Ovary (tissue), 10 donors: ENCODE results near the gene ANAPC5. TPM values are rescaled to one million over a fixed set of nuclear protein-coding genes. Genes with fewer than 3 reads are reported as not detected.

Experiments
- DNase-seq, 5 donors: peaks; one replicate each; pipeline ENCODE4 v3.0.0-alpha.2; 2019 to 2020
- H3K27ac ChIP-seq, 2 donors: fragments of 200-600 bp; one replicate each; pipeline versions ENCODE4 v1.5.1 to v1.8.0; 2019 to 2022
- H3K27me3 ChIP-seq: fragments of 200-600 bp; one replicate; pipeline ENCODE4 v1.8.0; 2022
- H3K36me3 ChIP-seq: fragments of 200-600 bp; sonication (generic); one replicate; pipeline ENCODE4 v1.5.1; 2019
- H3K4me1 ChIP-seq: one replicate; pipeline ENCODE4 v1.8.1; 2013; ENCODE audit warnings: mild to moderate bottlenecking, moderate library complexity; ENCODE audit not compliant: insufficient read depth
- H3K4me3 ChIP-seq: fragments of 200-600 bp; sonication (generic); one replicate; pipeline ENCODE4 v1.5.1; 2017
- H3K9me3 ChIP-seq, 2 donors: fragments of 200-600 bp in 1 of 2; sonication (generic) in 1 of 2; one replicate each; pipeline versions ENCODE4 v1.5.1 to v1.8.1; 2013 to 2019; ENCODE audit warnings: mild to moderate bottlenecking in 1 of 2, moderate library complexity in 1 of 2
- CTCF ChIP-seq, 3 donors: fragments of 450-650 bp in 2 of 3; fragments of 200-600 bp in 1 of 3; IDR thresholded peaks; one replicate each; pipeline versions ENCODE4 v1.5.1 to v1.8.0; 2016 to 2022; ENCODE audit warnings: antibody characterized with exemption in 3 of 3, mild to moderate bottlenecking in 1 of 3
- EP300 ChIP-seq: sonication (generic); formaldehyde crosslinking; IDR thresholded peaks from one replicate; pipeline ENCODE4 v1.6.1; 2017; ENCODE audit warnings: antibody characterized with exemption
- POLR2A ChIP-seq: fragments of 450-650 bp; IDR thresholded peaks from one replicate; pipeline ENCODE4 v1.6.1; 2017; ENCODE audit warnings: antibody characterized with exemption, mild to moderate bottlenecking, moderate library complexity
- WGBS, 3 donors: extraction: QIAGEN DNeasy Blood & Tissue Kit in 1 of 3; methylation state at CpG; one replicate each; pipeline versions ENCODE4 v1.1.5 to v1.1.7; 2013 to 2017; 5-methylcytosine and 5-hydroxymethylcytosine counted together
- intact Hi-C, 4 donors: fragments of 100-400 bp; cut with DNase I; formaldehyde crosslinking; loops; one replicate each; pipeline versions ENCODE4 v1.11.0 to v1.15.1; 2022 to 2023
- long read RNA-seq, 3 donors: library from polyadenylated mRNA in 2 of 3; unstranded in 2 of 3; transcript quantifications; one replicate each; pipeline ENCODE4 v2.0.0 and lab custom pipeline, GENCODE V29; 2021 to 2026
- polyA plus RNA-seq, 2 donors: library from polyadenylated mRNA; stranded (reverse); fragments of 200-250 nt in 1 of 2; fragments of 350-450 nt in 1 of 2; fragmentation: Illumina TruSeq in 1 of 2; extraction: RNeasy Lipid Tissue Mini Kit (QIAGEN cat#74804) in 1 of 2; gene quantifications; one replicate each; pipeline ENCODE4 v1.2.3, GENCODE V29; 2013 to 2014
- total RNA-seq, 7 donors: library from RNA; depleted of rRNA in 2 of 7; stranded (reverse); fragments of >200 nt in 2 of 7; fragmentation: NEBNext Ultra II Directional in 3 of 7; extraction: Animal tissue kit (Norgen Biotek cat#: 25700) in 3 of 7; gene quantifications; one replicate each; pipeline versions ENCODE4 v1.1.0 to v1.2.4, GENCODE V29; 2016 to 2023
- donor health status: DM: no; HTN: no; CAD: no; lungs with moderate emphysema.
- donor health status: DM: no; HTN: no; CAD: no.
- donor health status: Bipolar disorder and iron deficiency.
- donor health status: DM: yes; HTN: yes; CAD: no.
- donor health status: DM: no; HTN: no; CAD: no.
- donor health status: DM: yes; HTN: yes; CAD: no.

ANAPC5 gene
- 10 to 100 TPM; 58.1 to 91.4 (median 71.6) TPM for total RNA-seq
- 100 to 1,000 TPM in 1 of 2 donors, 10 to 100 TPM in 1; 83.1 to 149 TPM for polyA plus RNA-seq
- long read RNA-seq, donor 1, transcript ANAPC5-201 (17 exons, 2,513 nt) = major isoform, 150 of 389 reads
- long read RNA-seq, donor 1, transcript ANAPC5-218 (17 exons, 2,400 nt) = minor isoform, 132 of 389 reads
- long read RNA-seq, donor 1, partial matches to known transcripts = 60 of 389 reads
- long read RNA-seq, donor 1, other reads (novel, unspliced or antisense) = 43 of 389 reads
- long read RNA-seq, donor 2, transcript ANAPC5-218 (17 exons, 2,400 nt) = minor isoform, 7 of 100 reads
- long read RNA-seq, donor 2, transcript ANAPC5-201 (17 exons, 2,513 nt) = minor isoform, 15 of 100 reads
- long read RNA-seq, donor 2, transcript ANAPC5-208 (9 exons, 2,077 nt) = major isoform, 16 of 100 reads
- long read RNA-seq, donor 2, partial matches to known transcripts = 58 of 100 reads
- long read RNA-seq, donor 2, other reads (novel, unspliced or antisense) = 0 of 100 reads
- long read RNA-seq, donor 3, transcript ANAPC5-218 (17 exons, 2,400 nt) = minor isoform, 38 of 120 reads
- long read RNA-seq, donor 3, transcript ANAPC5-201 (17 exons, 2,513 nt) = major isoform, 54 of 120 reads
- long read RNA-seq, donor 3, partial matches to known transcripts = 6 of 120 reads
- long read RNA-seq, donor 3, other reads (novel, unspliced or antisense) = 21 of 120 reads

DNA sequence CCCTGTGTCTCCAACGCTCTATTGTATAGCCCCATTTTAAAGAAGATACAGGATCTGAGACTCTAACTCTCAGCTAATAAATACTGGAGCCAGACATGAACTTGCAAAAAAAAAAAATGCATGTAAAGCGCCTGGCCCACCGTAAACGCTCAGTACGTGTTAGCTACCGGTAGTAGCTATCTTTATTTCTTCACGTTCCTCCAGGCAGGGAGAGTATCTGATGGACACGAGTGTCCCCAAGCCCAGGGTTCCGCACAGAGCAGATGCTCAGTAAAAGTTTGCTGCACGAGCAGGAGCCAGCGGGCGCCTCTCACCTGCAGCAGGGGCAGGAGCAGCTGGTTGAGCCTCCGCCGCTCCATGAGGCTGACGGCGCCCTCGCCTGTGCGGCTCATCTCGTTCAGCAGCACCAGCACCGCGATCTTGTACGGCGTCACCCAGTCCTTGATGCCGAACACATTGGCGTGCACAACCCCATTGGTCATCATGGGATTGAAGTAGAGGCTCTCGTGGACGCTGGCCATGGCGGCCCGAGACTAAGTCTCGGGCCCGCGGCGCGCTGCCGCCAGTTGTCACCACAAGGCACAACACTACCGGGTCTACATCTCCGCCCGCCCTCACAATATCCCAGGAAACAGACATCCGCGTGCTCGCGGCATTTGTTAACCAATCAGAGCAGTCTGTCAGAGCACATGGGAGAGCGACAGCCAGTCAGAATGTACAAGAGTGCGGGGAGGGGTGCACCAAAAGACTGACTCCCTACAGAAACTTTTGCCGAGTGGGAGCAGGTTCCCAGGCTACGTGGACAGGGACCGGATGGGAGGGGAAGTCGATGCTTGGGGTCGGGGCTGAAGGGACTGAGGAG is at the start of gene ANAPC5:
Gene ANAPC5, minus strand, starts transcription at position 592 of the 862 bp plus-strand sequence. Its CDS starts 71 bp downstream, at position 521.
- TF ChIP-seq CTCF (IDR thresholded peaks at IDR 0.05) (peak in 2 of 3 donors; percentile 7 to 10), EP300 (no peak), POLR2A (peak; percentile 19)
- H3K4me3 ChIP-seq = peak within 1 kb of the TSS; percentile 91
- no peaks in the 10 kb centered on the region for H3K36me3 ChIP-seq
- no peaks in the 10 kb centered on the region for H3K9me3 ChIP-seq
- intact Hi-C loops = no loop called here
- DNase-seq = peak; percentile 86 to 92 (median 90)
- peaks cover 6% of the 10 kb centered on the region for H3K4me1 ChIP-seq
- 0% methylated on average over 48 to 49 of the region's 49 CpGs for WGBS, 3 donors
- peak within 1 kb of the TSS in 1 of 2 donors; percentile 26 for H3K27ac ChIP-seq
- no peaks in the 10 kb centered on the region for H3K27me3 ChIP-seq

DNA sequence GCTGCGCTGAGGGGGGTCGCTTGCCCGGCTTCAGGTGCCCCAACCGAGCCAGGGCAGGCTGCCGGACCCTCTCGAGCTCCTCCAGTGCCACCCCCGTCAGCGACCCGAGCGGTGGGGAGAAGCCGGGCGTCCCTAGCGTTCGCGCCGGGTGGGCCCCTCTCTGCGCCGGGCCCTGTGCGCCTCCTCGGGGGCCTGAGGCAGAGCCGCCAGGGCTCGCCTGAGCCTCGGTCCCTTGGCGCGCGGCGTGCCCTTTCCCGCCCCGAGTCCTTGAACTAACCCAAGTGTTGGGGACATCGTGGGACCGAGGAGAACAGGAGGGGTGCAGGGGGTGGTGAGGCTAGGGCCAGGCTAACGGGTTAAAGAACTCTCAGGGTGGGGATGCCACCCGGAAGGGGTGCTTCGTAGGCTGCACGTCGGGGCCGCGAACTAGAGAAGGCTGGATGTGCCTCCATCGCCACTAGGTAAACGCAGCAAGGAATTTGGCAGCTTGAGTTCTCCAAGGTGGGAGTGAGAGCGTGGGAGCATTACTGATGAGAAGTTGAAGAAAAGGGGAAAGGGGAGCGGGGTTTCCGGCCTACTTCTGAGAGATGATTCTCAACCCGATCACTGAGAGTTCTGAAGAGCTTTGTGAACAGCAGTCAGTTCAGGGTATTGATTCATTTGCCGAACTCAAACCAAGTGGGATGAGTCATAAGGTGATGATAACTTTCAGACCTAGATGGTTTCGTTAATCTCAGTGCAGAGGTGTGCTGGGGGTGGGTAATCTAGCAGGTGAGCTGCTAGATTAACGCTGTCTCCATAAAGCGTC is 48.3 kb upstream of the ANAPC5 start:
- Histone ChIP-seq H3K4me1 (peaks cover 4% of the 10 kb centered on the region), H3K27ac (peak overlapping the region; percentile 60 to 82), H3K27me3 (no peaks in the 10 kb centered on the region), H3K36me3 (no peaks in the 10 kb centered on the region), H3K9me3 (no peaks in the 10 kb centered on the region), H3K4me3 (peak overlapping the region; percentile 70)
- intact Hi-C loops = no loop called here
- no peak for DNase-seq
- TF ChIP-seq POLR2A (no peak), EP300 (no peak), CTCF (IDR thresholded peaks at IDR 0.05) (peak in 1 of 3 donors; percentile 32)
- WGBS, 3 donors = 1 to 2% (median 1%) methylated on average over 43 to 48 of the region's 48 CpGs

GRCh38 chr12:121399391-121400331 is 47.5 kb upstream of the ANAPC5 start, which contains the start of gene RNF34:
RNF34 (plus strand) TSS chr12:121400118; CDS start chr12:121400213, 95 bp downstream.
- TF ChIP-seq POLR2A (peak; percentile 85), EP300 (no peak)
- intact Hi-C loops = no loop called here
- H3K27ac ChIP-seq = peak within 1 kb of the TSS; percentile 60 to 82
- H3K4me1 ChIP-seq = peaks cover 4% of the 10 kb centered on the region
- peak within 1 kb of the TSS; percentile 70 for H3K4me3 ChIP-seq
- no peaks in the 10 kb centered on the region for H3K36me3 ChIP-seq
- 0% methylated on average over 62 to 77 of the region's 77 CpGs for WGBS, 3 donors
- DNase-seq = peak; percentile 98 to 99 (median 98)
- no peaks in the 10 kb centered on the region for H3K9me3 ChIP-seq
- H3K27me3 ChIP-seq = no peaks in the 10 kb centered on the region
